Measurements from ENCODE around the gene CADM1. TPM values are rescaled to one million over a fixed set of nuclear protein-coding genes. Genes with fewer than 3 reads are reported as not detected.

Gene CADM1
- total RNA-seq, 1 experiment from 2014 or later = 0.79 TPM

DNA sequence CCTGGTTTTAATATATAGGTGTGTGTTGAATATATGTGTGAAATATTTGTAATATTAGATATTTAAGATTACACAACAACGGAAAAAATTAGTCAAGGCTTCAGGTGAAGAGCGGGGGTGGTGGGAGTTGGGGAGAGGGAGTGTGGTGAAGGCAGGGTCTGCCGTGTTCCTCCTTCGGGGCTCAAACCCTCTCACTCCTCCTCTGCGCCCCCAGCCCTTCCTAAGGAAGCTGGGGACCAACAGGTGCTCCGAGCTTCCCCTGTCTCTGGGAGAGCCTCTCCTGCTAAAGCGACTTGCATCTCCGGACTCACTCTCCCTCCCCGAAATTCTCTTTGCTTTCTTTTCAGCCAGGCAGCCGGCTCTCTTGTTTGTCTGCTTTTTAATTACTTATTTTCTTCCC, 960 bp upstream of the CADM1 start:
- Histone ChIP-seq H3K4me2 (ENCODE audit: low read length) (no peak overlapping the region), H3K9me2 (ENCODE audit: insufficient read depth) (no peaks in the 10 kb centered on the region), H3K4me1 (ENCODE audit: control insufficient read depth in 1 of 2, insufficient read depth in 2 of 2, low read length in 2 of 2) (no peaks in the 10 kb centered on the region), H3K36me3 (ENCODE audit: control insufficient read depth in 1 of 2, insufficient read depth in 2 of 2, low read length in 2 of 2) (no peaks in the 10 kb centered on the region), H2AFZ (ENCODE audit: low read depth, low read length, poor library complexity, severe bottlenecking) (no peak overlapping the region), H3K9me3 (ENCODE audit: control insufficient read depth in 1 of 2, insufficient read depth in 1 of 2, low read depth in 1 of 2, low read length in 2 of 2) (peaks cover 0 to 4% of the 10 kb centered on the region in 2 experiments; a peak in 2 of 4 replicates), H3K79me2 (ENCODE audit: insufficient read depth, low read length) (no peaks in the 10 kb centered on the region), H3K27ac (ENCODE audit: low read depth, low read length) (no peak overlapping the region), H3K27me3 (ENCODE audit: insufficient read depth, low read length) (no peaks in the 10 kb centered on the region), H4K20me1 (ENCODE audit: insufficient read depth) (no peaks in the 10 kb centered on the region), H3K9ac (ENCODE audit: low read length) (no peak overlapping the region), H3K4me3 (replicated peaks in 1 of 2; ENCODE audit: low read depth in 1 of 2, low read length in 2 of 2) (no peak overlapping the region)
- ChIA-PET CTCF (no interaction called here), POLR2A (no interaction called here), RAD21 (ENCODE audit: low non-redundant PET in 1 of 2, low total read pairs in 2 of 2, uncharacterized antibody in 2 of 2, unreplicated experiment in 2 of 2) (no interaction called here)
- TF ChIP-seq ZBTB33 (IDR thresholded peaks at IDR 0.05; ENCODE audit: extremely low read depth, insufficient replicate concordance, low read length) (no peak), ZNF274 (IDR thresholded peaks at IDR 0.05; ENCODE audit: low read depth, low read length) (no peak), SRF (IDR thresholded peaks at IDR 0.05; ENCODE audit: low read depth) (no peak), ATF3 (IDR thresholded peaks at IDR 0.05) (no peak), RAD21 (IDR thresholded peaks at IDR 0.05; ENCODE audit: low read depth) (no peak), ELF1 (IDR thresholded peaks at IDR 0.05; ENCODE audit: borderline replicate concordance, low read depth) (no peak), ZFX (IDR thresholded peaks at IDR 0.05) (no peak), POLR2AphosphoS5 (IDR thresholded peaks at IDR 0.05; ENCODE audit: low read depth, low read length) (no peak), SIN3A (IDR thresholded peaks at IDR 0.05; ENCODE audit: low read depth) (no peak), YY1 (IDR thresholded peaks at IDR 0.05; ENCODE audit: extremely low read depth, insufficient replicate concordance, low read depth, low read length) (no peak), EGR1 (IDR thresholded peaks at IDR 0.05; ENCODE audit: low read depth) (no peak), EZH2phosphoT487 (IDR thresholded peaks at IDR 0.05; ENCODE audit: borderline replicate concordance) (no peak), TCF7L2 (IDR thresholded peaks at IDR 0.05; ENCODE audit: borderline replicate concordance, extremely low read depth, insufficient read depth, insufficient read length) (no peak)
- TF ChIP-seq, protein P1, sequence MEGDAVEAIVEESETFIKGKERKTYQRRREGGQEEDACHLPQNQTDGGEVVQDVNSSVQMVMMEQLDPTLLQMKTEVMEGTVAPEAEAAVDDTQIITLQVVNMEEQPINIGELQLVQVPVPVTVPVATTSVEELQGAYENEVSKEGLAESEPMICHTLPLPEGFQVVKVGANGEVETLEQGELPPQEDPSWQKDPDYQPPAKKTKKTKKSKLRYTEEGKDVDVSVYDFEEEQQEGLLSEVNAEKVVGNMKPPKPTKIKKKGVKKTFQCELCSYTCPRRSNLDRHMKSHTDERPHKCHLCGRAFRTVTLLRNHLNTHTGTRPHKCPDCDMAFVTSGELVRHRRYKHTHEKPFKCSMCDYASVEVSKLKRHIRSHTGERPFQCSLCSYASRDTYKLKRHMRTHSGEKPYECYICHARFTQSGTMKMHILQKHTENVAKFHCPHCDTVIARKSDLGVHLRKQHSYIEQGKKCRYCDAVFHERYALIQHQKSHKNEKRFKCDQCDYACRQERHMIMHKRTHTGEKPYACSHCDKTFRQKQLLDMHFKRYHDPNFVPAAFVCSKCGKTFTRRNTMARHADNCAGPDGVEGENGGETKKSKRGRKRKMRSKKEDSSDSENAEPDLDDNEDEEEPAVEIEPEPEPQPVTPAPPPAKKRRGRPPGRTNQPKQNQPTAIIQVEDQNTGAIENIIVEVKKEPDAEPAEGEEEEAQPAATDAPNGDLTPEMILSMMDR (IDR thresholded peaks at IDR 0.05 in 2 of 3, conservative IDR thresholded peaks at IDR 0.05 in 1 of 3; ENCODE audit: borderline replicate concordance in 1 of 3, insufficient read depth in 1 of 3, low read depth in 2 of 3, low read length in 2 of 3) = no peak
- TF ChIP-seq, protein P2, sequence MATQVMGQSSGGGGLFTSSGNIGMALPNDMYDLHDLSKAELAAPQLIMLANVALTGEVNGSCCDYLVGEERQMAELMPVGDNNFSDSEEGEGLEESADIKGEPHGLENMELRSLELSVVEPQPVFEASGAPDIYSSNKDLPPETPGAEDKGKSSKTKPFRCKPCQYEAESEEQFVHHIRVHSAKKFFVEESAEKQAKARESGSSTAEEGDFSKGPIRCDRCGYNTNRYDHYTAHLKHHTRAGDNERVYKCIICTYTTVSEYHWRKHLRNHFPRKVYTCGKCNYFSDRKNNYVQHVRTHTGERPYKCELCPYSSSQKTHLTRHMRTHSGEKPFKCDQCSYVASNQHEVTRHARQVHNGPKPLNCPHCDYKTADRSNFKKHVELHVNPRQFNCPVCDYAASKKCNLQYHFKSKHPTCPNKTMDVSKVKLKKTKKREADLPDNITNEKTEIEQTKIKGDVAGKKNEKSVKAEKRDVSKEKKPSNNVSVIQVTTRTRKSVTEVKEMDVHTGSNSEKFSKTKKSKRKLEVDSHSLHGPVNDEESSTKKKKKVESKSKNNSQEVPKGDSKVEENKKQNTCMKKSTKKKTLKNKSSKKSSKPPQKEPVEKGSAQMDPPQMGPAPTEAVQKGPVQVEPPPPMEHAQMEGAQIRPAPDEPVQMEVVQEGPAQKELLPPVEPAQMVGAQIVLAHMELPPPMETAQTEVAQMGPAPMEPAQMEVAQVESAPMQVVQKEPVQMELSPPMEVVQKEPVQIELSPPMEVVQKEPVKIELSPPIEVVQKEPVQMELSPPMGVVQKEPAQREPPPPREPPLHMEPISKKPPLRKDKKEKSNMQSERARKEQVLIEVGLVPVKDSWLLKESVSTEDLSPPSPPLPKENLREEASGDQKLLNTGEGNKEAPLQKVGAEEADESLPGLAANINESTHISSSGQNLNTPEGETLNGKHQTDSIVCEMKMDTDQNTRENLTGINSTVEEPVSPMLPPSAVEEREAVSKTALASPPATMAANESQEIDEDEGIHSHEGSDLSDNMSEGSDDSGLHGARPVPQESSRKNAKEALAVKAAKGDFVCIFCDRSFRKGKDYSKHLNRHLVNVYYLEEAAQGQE (IDR thresholded peaks at IDR 0.05; ENCODE audit: low read depth) = no peak
- no peak for DNase-seq (ENCODE audit: low read depth, low spot score)
- intact Hi-C loops (cut with micrococcal nuclease) = no loop called here
- no peak for ATAC-seq
- BruUV-seq (replicated peaks) = no TSS peak

Measured in HCT116 (cell line).